H1 (cell line): ENCODE measurements around the gene MIR17HG. TPM values are rescaled to one million over a fixed set of nuclear protein-coding genes. Genes with fewer than 3 reads are reported as not detected.

Experiments used
- BCL11A ChIP-seq, 2 experiments: IDR thresholded peaks; one replicate each; pipeline ENCODE4 v1.6.1; 2011; ENCODE audit warnings: low read depth in 2 of 2, low read length in 2 of 2, mild to moderate bottlenecking in 2 of 2
- CEBPB ChIP-seq: IDR thresholded peaks from 2 replicates; pipeline ENCODE4 v1.6.1; 2012; ENCODE audit warnings: low read depth, low read length
- CHD1 ChIP-seq: IDR thresholded peaks from 2 replicates; pipeline ENCODE4 v1.6.1; 2012; ENCODE audit warnings: low read depth, low read length, improper control_type of control experiment
- CHD7 ChIP-seq: fragments of 300-600 bp; sonication (generic); IDR thresholded peaks from 2 replicates; pipeline ENCODE4 v1.7.1; 2012; ENCODE audit warnings: low read length, moderate library complexity, mild to moderate bottlenecking, inconsistent platforms; ENCODE audit not compliant: insufficient replicate concordance
- E2F6 ChIP-seq: IDR thresholded peaks from 2 replicates; pipeline ENCODE4 v1.6.1; 2012; ENCODE audit warnings: inconsistent platforms
- GTF2F1 ChIP-seq: IDR thresholded peaks from 2 replicates; pipeline ENCODE4 v1.6.1; 2012; ENCODE audit warnings: low read depth, low read length, improper control_type of control experiment, borderline replicate concordance
- RNF2 ChIP-seq: fragments of 200-900, 300-1000 bp; sonication (generic); IDR thresholded peaks from 2 replicates; pipeline ENCODE4 v1.7.1; 2016; ENCODE audit warnings: borderline replicate concordance, low read depth, mild to moderate bottlenecking, antibody characterized with exemption, low read length; ENCODE audit not compliant: poor library complexity, severe bottlenecking; ENCODE audit errors: missing control alignments
- RXRA ChIP-seq: IDR thresholded peaks from 2 replicates; pipeline ENCODE4 v1.6.1; 2011; ENCODE audit warnings: low read depth, mild to moderate bottlenecking, low read length, moderate library complexity; ENCODE audit not compliant: insufficient read depth
- SUZ12 ChIP-seq: fragments of 200-600 bp; sonication (generic); IDR thresholded peaks from 2 replicates; pipeline ENCODE4 v1.6.1; 2012; ENCODE audit warnings: mild to moderate bottlenecking, inconsistent platforms, low read length, moderate library complexity, mixed read lengths
- TAF1 ChIP-seq: IDR thresholded peaks from 2 replicates; pipeline ENCODE4 v1.6.1; 2011; ENCODE audit warnings: mild to moderate bottlenecking, low read depth, low read length
- ZNF274 ChIP-seq: IDR thresholded peaks from 2 replicates; pipeline ENCODE4 v1.7.0; 2012; ENCODE audit warnings: low read length, borderline replicate concordance; ENCODE audit errors: extremely low read depth
- polyA plus RNA-seq, 7 experiments: library from polyadenylated mRNA; depleted of rRNA in 3 of 7; stranded (reverse) in 5 of 7; unstranded in 2 of 7; fragments of >200 nt in 5 of 7; fragments of 200-250 nt in 2 of 7; gene quantifications; 1 replicate in 5 of 7; 2 replicates in 1 of 7; 4 replicates in 1 of 7; pipeline versions ENCODE4 v1.2.1 to v1.2.3, GENCODE V29; 2011 to 2013; ENCODE audit warnings: missing spikeins in 2 of 7, mixed read lengths in 2 of 7
- total RNA-seq: library from RNA; stranded (reverse); fragmentation: NEBNext Ultra II Directional; extraction: Animal tissue kit (Norgen Biotek cat#: 25700); gene quantifications from 2 replicates; pipeline ENCODE4 v1.2.1, GENCODE V29; 2021

MIR17HG gene
- total and polyA plus RNA-seq, 2 of the 8 experiments (the other 6 are each of a cell fraction or from before 2014, with no cell fraction given), result 11.5 to 36.9 TPM

GRCh38 chr13:91313581-91313980 lies 33.9 kb upstream of the MIR17HG start (continued):
- no peak for TF ChIP-seq CHD7
- TF ChIP-seq GTF2F1, result no peak
- TF ChIP-seq CHD1, result no peak
- TF ChIP-seq E2F6, result no peak
- no peak for TF ChIP-seq TAF1
- TF ChIP-seq ZNF274, result no peak
- TF ChIP-seq CEBPB, result no peak
- no peak for TF ChIP-seq RXRA
- no peak for TF ChIP-seq BCL11A (IDR thresholded peaks at IDR 0.05; ENCODE audit: low read depth in 2 of 2, low read length in 2 of 2)
- TF ChIP-seq SUZ12, result no peak
- no peak for TF ChIP-seq RNF2
